Tibial artery (tissue), 4 donors: ENCODE measurements around the gene KLHDC7A.
"Not testable (repeated sequence)": the region's sequence is repeated elsewhere in the genome, so short reads cannot be mapped to it uniquely, and the experiment has no call there.

Source experiments
- DNase-seq, 2 donors: peaks; one replicate each; pipeline ENCODE4 v3.0.0-alpha.2; 2019
- H3K27ac ChIP-seq, 2 donors: fragments of 200-600 bp; sonication (generic) in 1 of 2; 1 replicate in 1 of 2; 2 replicates in 1 of 2; pipeline ENCODE4 v1.5.1; 2018 to 2019; ENCODE audit warnings: mild to moderate bottlenecking in 1 of 2
- H3K27me3 ChIP-seq, 2 donors: fragments of 200-600 bp; sonication (generic) in 1 of 2; one replicate each; pipeline versions ENCODE4 v1.5.1 to v1.6.0; 2016 to 2019
- H3K36me3 ChIP-seq, 3 donors: fragments of 200-600 bp; sonication (generic) in 2 of 3; one replicate each; pipeline ENCODE4 v1.5.1; 2016 to 2019; ENCODE audit warnings: mild to moderate bottlenecking in 2 of 3
- H3K4me1 ChIP-seq, 4 donors: fragments of 200-600 bp; sonication (generic) in 2 of 4; 1 replicate in 3 of 4; 2 replicates in 1 of 4; pipeline ENCODE4 v1.5.1; 2016 to 2019
- H3K4me3 ChIP-seq, 2 donors: fragments of 200-600 bp; sonication (generic) in 1 of 2; 1 replicate in 1 of 2; 2 replicates in 1 of 2; pipeline ENCODE4 v1.5.1; 2018 to 2019; ENCODE audit warnings: mild to moderate bottlenecking in 2 of 2
- H3K9me3 ChIP-seq, 3 donors: fragments of 200-600 bp; sonication (generic) in 1 of 3; one replicate each; pipeline ENCODE4 v1.5.1; 2016 to 2019
- CTCF ChIP-seq, 2 experiments: fragments of 200-600 bp in 1 of 2; fragments of 450-650 bp in 1 of 2; IDR thresholded peaks; one replicate each; pipeline ENCODE4 v1.5.1; 2017 to 2019; ENCODE audit warnings: antibody characterized with exemption in 2 of 2, mild to moderate bottlenecking in 1 of 2, moderate library complexity in 1 of 2
- intact Hi-C: fragments of 100-400 bp; cut with DNase I; formaldehyde crosslinking; loops from one replicate; pipeline ENCODE4 v1.15.0; 2023; ENCODE audit warnings: low total_unique reads

KLHDC7A gene

GRCh38 chr1:18461656-18462055, 19.1 kb upstream of the KLHDC7A start:
- H3K4me1 ChIP-seq, result no peaks in the 10 kb centered on the region
- no peak for DNase-seq
- no peaks in the 10 kb centered on the region for H3K9me3 ChIP-seq
- H3K36me3 ChIP-seq, result no peaks in the 10 kb centered on the region
- intact Hi-C loops, result no loop called here
- no peak overlapping the region for H3K27ac ChIP-seq
- peaks cover 0 to 39% of the 10 kb centered on the region in 2 donors for H3K27me3 ChIP-seq
- no peak for TF ChIP-seq CTCF (IDR thresholded peaks at IDR 0.05)
- no peak overlapping the region for H3K4me3 ChIP-seq

GRCh38 chr1:18462517-18462916, 18.2 kb upstream of the KLHDC7A start:
- intact Hi-C loops, H3K4me1 ChIP-seq: not testable (repeated sequence)

GRCh38 chr1:18463063-18463462, 17.7 kb upstream of the KLHDC7A start:
- no peak overlapping the region for H3K4me3 ChIP-seq
- H3K36me3 ChIP-seq, result no peaks in the 10 kb centered on the region
- H3K9me3 ChIP-seq, result no peaks in the 10 kb centered on the region
- no peak for DNase-seq
- H3K27me3 ChIP-seq, result peaks cover 0 to 42% of the 10 kb centered on the region in 2 donors
- no peaks in the 10 kb centered on the region for H3K4me1 ChIP-seq
- intact Hi-C loops, result no loop called here
- TF ChIP-seq CTCF (IDR thresholded peaks at IDR 0.05), result no peak
- no peak overlapping the region for H3K27ac ChIP-seq

More at GRCh38 chr1:18462517-18462916, 18.2 kb upstream of the KLHDC7A start:
- H3K36me3 ChIP-seq, H3K9me3 ChIP-seq, DNase-seq, H3K27ac ChIP-seq, H3K4me3 ChIP-seq: not testable (repeated sequence)
- H3K27me3 ChIP-seq, result peaks cover 0 to 38% of the 10 kb centered on the region in 2 donors

- H3K27ac ChIP-seq, result no peak overlapping the region
- no peak overlapping the region for H3K4me3 ChIP-seq
- peaks cover 0 to 44% of the 10 kb centered on the region in 2 donors for H3K27me3 ChIP-seq
- intact Hi-C loops, result no loop called here
- H3K36me3 ChIP-seq, result no peaks in the 10 kb centered on the region
- TF ChIP-seq CTCF (IDR thresholded peaks at IDR 0.05), result no peak
- DNase-seq, result no peak
- no peaks in the 10 kb centered on the region for H3K4me1 ChIP-seq
- H3K9me3 ChIP-seq, result no peaks in the 10 kb centered on the region
Observed at GRCh38 chr1:18463984-18464664, 16.6 kb upstream of the KLHDC7A start.

- H3K4me3 ChIP-seq, result no peak overlapping the region
- H3K9me3 ChIP-seq, result no peaks in the 10 kb centered on the region
- no peaks in the 10 kb centered on the region for H3K36me3 ChIP-seq
- intact Hi-C loops, result no loop called here
- no peak for DNase-seq
- peaks cover 0 to 47% of the 10 kb centered on the region in 2 donors for H3K27me3 ChIP-seq
- H3K4me1 ChIP-seq, result no peaks in the 10 kb centered on the region
- no peak overlapping the region for H3K27ac ChIP-seq
- no peak for TF ChIP-seq CTCF (IDR thresholded peaks at IDR 0.05)
Observed at GRCh38 chr1:18464665-18465050, 16.1 kb upstream of the KLHDC7A start.

GRCh38 chr1:18466676-18467075, 14.1 kb upstream of the KLHDC7A start:
- TF ChIP-seq CTCF (IDR thresholded peaks at IDR 0.05), result no peak
- no peak for DNase-seq
- intact Hi-C loops, result no loop called here
- H3K4me1 ChIP-seq, result no peaks in the 10 kb centered on the region
- H3K27ac ChIP-seq, result no peak overlapping the region
- peaks cover 0 to 36% of the 10 kb centered on the region in 2 donors for H3K27me3 ChIP-seq
- H3K9me3 ChIP-seq, result no peaks in the 10 kb centered on the region
- H3K36me3 ChIP-seq, result no peaks in the 10 kb centered on the region
- H3K4me3 ChIP-seq, result no peak overlapping the region
